NCI-H2107 (cell line): ENCODE measurements around the gene GPR183.

Experiments
- DNase-seq: peaks from one replicate; lab custom pipeline; 2025; lab: John Stamatoyannopoulos, UW

Gene GPR183

GRCh38 chr13:99294958-99295357 is 12.2 kb downstream of the GPR183 start:
- DNase-seq, result no peak

- DNase-seq, result no peak
Measured at GRCh38 chr13:99294198-99294597, 13.0 kb downstream of the GPR183 start.

- DNase-seq, result no peak
Measured at GRCh38 chr13:99293178-99293577, 14.0 kb downstream of the GPR183 start.

DNA sequence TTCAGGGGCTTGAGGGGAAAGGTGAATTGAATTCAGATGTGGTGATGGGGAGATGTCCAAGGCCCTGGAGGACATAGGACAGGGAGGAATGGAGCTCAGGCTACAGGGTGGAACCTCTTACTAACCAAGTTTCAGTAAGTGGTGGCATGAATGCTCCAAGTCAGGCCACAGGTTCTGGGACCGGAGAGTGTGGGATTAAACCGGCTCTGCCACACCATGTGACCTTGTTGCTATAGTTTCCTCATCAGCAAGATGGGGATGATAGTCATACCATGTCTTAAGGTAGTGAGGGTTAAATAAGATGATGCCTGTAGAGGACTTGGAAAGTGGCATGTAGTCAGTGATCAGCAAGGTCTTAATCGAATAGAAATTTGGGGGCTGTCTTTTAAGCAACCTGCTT is 16.3 kb downstream of the GPR183 start:
- DNase-seq, result no peak

GRCh38 chr13:99289674-99290337 is 17.4 kb downstream of the GPR183 start:
- DNase-seq, result no peak

- no peak for DNase-seq
Measured at GRCh38 chr13:99289271-99289670, 17.9 kb downstream of the GPR183 start.

GRCh38 chr13:99288089-99288488 is 19.1 kb downstream of the GPR183 start:
- DNase-seq, result no peak

- no peak for DNase-seq
Measured at GRCh38 chr13:99287551-99287950, 19.6 kb downstream of the GPR183 start.

DNA sequence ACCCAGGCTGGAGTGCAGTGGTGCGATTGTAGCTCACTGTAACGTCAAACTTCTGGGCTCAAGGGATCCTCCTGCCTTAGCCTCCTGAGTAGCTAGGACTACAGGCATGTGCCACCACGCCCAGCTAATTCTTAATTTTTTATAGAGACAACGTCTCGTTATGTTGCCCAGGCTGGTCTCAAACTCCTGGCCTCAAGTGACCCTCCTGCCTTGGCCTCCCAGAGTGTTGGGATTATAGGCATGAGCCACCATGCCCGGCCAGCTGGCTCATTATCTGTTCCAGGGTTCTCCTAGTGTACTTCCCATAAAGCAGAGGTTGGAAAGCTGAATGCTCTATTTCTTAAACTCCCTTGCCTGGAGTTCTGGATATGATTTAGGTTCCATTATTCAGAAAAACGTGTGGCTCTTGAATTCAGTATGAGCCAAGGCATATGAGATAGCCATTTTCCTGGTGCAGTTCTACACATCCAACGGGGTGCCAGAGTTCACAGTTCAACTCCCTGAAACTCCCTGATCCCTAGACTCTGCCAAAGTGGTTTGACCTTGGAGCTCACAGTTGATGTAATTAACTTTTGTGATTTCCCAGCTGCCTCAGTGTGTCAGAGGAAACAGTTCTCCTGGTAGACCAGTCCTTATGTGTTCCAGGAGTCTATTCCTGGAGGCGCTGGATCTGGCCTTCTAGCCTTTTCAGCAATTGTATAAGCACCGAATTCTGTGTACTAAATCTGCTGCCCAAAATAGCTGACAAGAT is 21.6 kb downstream of the GPR183 start:
- no peak for DNase-seq

GRCh38 chr13:99282264-99283231 is 24.7 kb downstream of the GPR183 start:
- DNase-seq, result no peak

- no peak for DNase-seq
Measured at GRCh38 chr13:99281811-99282263, 25.4 kb downstream of the GPR183 start.

DNA sequence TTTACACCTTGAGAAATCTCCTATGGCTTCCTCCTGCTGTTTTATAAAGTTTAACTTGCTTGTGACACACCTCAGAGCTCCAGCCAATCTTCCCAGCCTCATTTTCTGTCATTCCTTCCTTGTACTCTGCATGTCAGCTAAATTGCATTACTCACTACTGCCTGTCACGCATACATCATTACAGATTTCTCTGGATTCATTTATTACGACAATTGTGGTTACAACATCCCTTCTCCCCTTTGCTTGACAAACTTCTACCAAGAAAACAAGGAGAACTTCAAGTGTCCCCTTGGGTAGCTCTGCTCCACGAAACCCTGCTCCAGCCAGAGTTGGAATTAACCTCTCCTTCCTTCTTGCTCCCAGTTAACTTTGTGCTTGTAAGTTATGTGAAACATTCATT is 27.0 kb downstream of the GPR183 start:
- no peak for DNase-seq

DNA sequence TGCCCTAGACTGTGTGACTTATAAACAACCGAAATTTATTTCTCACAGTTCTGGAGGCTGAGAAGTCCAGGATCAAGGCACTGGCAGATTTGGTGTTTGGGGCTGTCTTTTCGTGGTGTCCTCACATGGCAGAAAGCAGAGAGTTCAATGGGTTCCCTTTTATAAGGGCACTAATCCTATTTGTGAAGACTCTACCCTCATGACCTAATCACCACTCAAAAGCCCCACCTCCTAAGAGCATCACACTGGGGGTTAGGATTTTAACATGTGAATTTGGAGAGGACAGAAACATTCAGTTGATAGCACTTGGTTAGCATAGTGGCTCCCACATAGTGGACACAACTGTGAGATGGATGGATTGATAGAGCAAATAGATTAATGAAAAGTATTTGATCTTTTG is 27.6 kb downstream of the GPR183 start:
- no peak for DNase-seq

DNA sequence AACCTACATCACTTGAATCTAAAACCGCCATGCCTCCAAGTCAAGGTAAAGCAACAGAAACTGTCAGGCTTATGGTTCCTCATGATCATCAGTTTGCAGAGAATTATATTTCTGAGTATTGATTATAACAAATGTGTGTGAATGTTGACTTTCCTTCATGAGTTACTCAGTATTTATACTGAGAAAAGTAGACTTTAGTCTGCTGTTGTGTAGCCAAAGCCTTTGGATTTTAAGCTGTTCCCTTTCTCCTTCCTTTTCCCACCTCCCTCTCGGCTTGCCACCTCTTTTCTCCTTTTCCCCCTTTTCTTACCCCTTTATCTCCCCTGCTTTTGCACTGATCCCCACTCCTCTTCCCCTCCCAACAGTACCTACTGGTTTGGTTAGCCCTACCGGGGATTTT is 28.4 kb downstream of the GPR183 start:
- no peak for DNase-seq

DNA sequence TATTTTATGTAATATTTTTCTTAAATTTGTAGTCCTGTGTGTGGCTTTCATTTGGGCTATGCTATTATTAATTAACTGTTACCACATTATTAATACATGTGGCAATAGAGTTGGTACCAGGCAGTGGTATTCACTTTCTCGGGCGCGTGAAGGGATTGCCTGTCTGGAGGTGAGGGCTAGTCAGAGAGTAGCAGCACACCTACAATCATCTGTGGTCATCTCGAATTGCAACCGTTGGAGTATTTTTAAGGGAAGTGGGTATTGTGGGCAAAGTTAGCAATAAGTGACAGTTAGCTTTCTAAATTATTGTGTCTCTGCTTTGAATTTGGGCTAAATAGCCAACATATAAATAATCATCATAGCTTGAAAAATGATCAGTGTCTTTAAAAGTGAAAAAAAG is 29.0 kb downstream of the GPR183 start:
- DNase-seq, result no peak

DNA sequence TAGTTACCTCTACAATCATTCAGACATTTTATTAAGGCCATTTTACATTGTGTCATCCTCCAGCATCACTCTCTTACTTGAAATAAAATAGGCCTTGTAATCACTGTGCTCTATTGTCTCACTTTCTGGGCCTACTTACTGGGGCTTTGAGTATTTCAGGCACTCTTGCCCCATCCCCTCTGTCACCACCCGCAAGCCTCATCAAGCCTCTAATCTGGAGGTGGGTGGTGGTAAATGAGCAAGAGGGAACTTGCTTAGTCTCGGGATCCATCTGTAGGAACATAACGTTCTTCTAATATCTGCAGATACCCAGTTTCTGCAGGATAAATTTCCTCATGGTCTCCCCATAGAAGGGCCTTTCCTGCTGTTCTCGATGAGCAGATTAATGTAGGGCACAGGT is 29.6 kb downstream of the GPR183 start:
- no peak for DNase-seq

GRCh38 chr13:99276706-99277105 is 30.5 kb downstream of the GPR183 start:
- no peak for DNase-seq

DNA sequence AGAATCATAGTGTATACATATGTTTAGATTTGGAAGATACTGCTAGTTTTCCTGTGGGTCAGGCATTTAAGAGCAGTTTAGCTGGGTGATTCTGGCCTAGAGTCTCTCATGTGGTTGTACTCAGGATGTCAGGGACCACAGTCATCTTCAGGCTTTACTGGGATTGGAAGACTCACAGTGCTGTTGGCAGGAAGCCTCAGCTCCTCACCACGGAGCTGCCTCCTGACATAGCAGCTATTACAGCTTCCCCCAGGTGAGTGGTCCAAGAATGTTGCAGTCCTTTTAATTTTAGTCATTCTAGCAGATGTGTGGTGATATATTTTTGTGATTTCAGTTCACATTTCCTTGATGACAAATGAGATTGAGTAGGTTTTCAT is 32.1 kb downstream of the GPR183 start:
- DNase-seq, result no peak

DNA sequence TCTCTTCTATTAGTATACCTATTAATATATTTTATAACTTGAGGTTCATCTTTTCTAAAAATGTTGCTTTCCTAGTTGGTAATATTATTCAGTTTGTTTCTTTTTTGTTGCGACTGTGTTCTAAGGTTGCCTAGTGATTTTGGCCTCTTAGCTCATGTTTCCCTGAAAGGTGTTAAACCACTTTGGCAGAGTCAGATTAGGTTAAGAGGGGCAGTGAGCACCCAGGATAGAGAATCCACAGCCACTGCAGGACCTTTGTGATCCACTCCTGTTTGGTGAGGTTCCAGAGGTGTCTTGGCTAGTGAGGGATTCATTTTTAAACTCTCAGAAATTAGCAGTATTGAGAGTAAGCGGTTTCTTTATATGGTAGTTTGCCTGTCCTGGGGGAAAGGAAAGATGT is 34.1 kb downstream of the GPR183 start:
- DNase-seq, result no peak

DNA sequence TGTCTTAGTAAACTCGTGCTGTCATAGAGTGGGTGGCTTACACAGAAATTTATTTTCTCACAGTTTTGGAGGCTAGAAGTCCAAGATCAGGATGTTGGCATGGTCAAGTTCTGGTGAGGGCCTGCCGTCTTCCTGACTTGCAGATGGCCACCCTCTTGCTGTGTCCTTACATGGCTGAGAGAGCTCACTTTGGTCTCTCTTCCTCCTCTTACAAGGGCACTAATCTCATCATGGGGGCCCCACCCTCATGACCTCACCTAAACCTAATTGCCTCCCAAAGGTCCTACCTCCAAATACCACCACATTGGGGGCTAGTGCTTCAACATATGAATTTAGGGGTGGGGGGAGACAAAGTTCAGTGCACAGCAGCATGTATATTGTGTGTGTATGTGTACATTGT is 34.7 kb downstream of the GPR183 start:
- DNase-seq, result no peak

- no peak for DNase-seq
Measured at GRCh38 chr13:99271249-99271648, 36.0 kb downstream of the GPR183 start.

GRCh38 chr13:99270518-99270917 is 36.7 kb downstream of the GPR183 start:
- no peak for DNase-seq
